Inferior parietal cortex (tissue), 1 donor: ENCODE measurements around the gene RBPMS2.

ENCODE experiments used
- DNase-seq: peaks from one replicate; pipeline ENCODE4 v3.0.0-alpha.2; 2016; ENCODE audit errors: extremely low spot score

RBPMS2 gene

GRCh38 chr15:64695561-64695992 is 79.8 kb downstream of the RBPMS2 start:
- peak; percentile 65 for DNase-seq

- no peak for DNase-seq
Measured at GRCh38 chr15:64694816-64695215, 80.6 kb downstream of the RBPMS2 start.

GRCh38 chr15:64693134-64693533 is 82.3 kb downstream of the RBPMS2 start:
- DNase-seq, result no peak

GRCh38 chr15:64691896-64692565 is 83.4 kb downstream of the RBPMS2 start:
- DNase-seq, result no peak

- DNase-seq, result no peak
Measured at GRCh38 chr15:64690578-64691296, 84.7 kb downstream of the RBPMS2 start.

- no peak for DNase-seq
Measured at GRCh38 chr15:64690008-64690407, 85.4 kb downstream of the RBPMS2 start.
